ENCODE results near the gene FKBP8.

DNA sequence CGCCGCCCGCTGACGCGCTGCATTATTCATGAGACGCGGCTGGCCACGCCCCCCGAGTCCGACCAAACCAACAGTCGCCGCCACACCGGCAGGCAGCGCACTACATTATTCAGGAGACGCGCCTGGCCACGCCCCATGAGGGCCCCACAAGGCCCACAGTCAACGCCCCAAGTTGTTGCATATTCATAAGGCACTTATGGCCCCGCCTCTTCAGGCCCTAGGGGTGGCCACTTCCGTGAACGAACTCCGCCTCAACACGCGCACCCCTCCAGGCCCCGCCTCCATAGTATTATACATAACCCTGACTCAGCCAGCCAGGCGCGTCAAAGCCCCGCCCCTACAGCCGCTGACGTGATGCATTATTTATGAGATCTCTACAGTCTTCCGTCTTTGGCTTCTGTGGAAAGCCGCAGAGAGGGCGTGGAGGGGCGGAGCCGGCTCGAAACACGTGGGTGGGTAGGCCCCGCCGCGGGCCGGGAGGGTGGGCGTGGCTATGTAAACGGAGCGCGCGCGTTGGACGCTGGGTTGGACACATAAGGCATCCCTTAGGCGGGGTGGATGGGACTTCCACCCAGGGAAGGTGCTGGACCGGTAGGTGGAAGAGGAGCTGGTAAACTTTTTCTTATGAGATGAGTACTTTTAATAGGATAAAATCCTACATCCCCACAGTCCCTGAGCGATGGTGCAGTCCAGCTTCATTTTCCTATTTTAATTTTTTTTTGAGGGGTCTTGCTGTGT lies 21.1 kb downstream of the FKBP8 start:
- TF ChIP-seq, protein P1, sequence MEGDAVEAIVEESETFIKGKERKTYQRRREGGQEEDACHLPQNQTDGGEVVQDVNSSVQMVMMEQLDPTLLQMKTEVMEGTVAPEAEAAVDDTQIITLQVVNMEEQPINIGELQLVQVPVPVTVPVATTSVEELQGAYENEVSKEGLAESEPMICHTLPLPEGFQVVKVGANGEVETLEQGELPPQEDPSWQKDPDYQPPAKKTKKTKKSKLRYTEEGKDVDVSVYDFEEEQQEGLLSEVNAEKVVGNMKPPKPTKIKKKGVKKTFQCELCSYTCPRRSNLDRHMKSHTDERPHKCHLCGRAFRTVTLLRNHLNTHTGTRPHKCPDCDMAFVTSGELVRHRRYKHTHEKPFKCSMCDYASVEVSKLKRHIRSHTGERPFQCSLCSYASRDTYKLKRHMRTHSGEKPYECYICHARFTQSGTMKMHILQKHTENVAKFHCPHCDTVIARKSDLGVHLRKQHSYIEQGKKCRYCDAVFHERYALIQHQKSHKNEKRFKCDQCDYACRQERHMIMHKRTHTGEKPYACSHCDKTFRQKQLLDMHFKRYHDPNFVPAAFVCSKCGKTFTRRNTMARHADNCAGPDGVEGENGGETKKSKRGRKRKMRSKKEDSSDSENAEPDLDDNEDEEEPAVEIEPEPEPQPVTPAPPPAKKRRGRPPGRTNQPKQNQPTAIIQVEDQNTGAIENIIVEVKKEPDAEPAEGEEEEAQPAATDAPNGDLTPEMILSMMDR (IDR thresholded peaks at IDR 0.05) = peak in 2 of 5 experiments; percentile 17 to 21
- TF ChIP-seq POLR2A (IDR thresholded peaks at IDR 0.05) (no peak), POLR2AphosphoS5 (IDR thresholded peaks at IDR 0.05) (peak; percentile 45 to 76 (median 57)), EP300 (IDR thresholded peaks at IDR 0.05; ENCODE audit: low read depth) (no peak)

All from transverse colon (tissue), 4 donors.